ENCODE data around the gene SRGAP3. TPM values are rescaled to one million over a fixed set of nuclear protein-coding genes. Genes with fewer than 3 reads are reported as not detected.

SRGAP3 gene
- total RNA-seq, 1 experiment from 2014 or later: 17.9 TPM

DNA sequence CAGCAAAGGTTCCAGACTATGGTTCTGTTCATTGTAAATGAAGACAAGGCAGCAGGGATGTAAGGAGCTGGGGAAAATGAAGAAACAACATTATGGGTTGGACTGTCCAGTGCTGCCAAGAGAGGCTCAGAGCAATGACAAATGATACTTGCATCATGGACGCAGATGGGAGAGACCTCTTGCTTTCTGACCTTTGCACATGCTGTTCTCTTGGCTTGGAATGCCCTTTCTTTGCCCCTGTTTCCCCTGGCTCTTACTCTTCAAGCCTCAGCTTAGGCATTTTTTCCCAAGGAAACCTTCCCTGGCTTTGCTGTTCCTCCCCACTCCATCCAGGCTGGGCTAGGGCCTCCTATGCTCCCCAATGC, 226.2 kb downstream of the SRGAP3 start:
- POLR2A ChIA-PET: no interaction called here
- DNase-seq (ENCODE audit: low spot score) (no peak), ATAC-seq (no peak)

DNA sequence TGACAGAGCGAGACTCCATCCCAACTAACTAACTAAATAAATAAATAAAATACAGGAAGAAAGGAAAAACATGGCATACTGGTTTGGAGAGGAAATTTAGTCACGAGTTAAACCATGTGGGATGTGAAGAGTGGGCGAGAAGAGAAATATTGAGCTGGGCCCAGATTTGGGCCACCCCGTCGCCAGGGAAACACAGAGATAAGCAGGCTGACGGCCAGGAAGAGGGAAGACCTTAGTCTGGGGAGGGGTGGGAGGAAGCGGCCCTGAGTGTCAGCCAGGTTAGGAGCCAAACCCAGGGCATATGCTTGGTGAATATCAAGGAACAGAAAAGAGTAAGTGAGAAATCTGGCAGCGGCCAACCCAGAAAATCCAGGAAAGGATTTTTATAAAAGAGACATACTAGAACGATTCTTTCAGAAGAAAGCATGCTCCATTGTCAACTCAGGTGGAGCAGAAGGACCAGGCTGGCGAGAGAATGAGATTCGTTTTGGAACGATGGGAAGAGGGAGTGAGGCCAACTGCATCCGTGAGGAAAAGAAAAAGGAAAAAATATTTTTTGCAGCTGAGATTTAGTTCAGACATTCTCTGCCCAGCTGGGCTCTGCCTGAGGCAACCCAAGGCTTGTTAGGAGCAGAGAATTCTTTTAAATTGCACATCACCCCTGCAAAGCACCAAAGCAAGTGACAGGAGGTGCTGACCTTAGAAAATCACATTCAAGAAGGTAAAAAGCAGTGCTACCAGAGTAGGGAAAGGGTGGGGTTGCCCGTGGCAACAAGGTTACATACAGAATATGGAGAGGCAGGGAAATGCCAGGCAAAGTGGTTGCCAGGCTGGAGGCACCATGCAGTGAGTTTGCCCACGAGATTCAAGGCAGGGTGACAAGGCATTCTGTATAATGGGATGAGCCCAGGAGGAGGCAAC, 226.9 kb downstream of the SRGAP3 start:
- Mint-ChIP-seq H3K9me3 (no peaks in the 10 kb centered on the region), H3K4me3 (no peak overlapping the region), H3K27me3 (ENCODE audit: low read depth) (no peaks in the 10 kb centered on the region), H3K4me1 (peaks cover 16% of the 10 kb centered on the region), H3K27ac (peak overlapping the region; percentile 38), H3K36me3 (no peaks in the 10 kb centered on the region)
- POLR2A ChIA-PET: no interaction called here
- ATAC-seq (peak; percentile 56; the same call in 1 of the 2 replicates), DNase-seq (ENCODE audit: low spot score) (no peak)
- TF ChIP-seq NFYB (CRISPR knock-in tag; conservative IDR thresholded peaks at IDR 0.05; ENCODE audit: low read depth): no peak
- TF ChIP-seq, protein P1, sequence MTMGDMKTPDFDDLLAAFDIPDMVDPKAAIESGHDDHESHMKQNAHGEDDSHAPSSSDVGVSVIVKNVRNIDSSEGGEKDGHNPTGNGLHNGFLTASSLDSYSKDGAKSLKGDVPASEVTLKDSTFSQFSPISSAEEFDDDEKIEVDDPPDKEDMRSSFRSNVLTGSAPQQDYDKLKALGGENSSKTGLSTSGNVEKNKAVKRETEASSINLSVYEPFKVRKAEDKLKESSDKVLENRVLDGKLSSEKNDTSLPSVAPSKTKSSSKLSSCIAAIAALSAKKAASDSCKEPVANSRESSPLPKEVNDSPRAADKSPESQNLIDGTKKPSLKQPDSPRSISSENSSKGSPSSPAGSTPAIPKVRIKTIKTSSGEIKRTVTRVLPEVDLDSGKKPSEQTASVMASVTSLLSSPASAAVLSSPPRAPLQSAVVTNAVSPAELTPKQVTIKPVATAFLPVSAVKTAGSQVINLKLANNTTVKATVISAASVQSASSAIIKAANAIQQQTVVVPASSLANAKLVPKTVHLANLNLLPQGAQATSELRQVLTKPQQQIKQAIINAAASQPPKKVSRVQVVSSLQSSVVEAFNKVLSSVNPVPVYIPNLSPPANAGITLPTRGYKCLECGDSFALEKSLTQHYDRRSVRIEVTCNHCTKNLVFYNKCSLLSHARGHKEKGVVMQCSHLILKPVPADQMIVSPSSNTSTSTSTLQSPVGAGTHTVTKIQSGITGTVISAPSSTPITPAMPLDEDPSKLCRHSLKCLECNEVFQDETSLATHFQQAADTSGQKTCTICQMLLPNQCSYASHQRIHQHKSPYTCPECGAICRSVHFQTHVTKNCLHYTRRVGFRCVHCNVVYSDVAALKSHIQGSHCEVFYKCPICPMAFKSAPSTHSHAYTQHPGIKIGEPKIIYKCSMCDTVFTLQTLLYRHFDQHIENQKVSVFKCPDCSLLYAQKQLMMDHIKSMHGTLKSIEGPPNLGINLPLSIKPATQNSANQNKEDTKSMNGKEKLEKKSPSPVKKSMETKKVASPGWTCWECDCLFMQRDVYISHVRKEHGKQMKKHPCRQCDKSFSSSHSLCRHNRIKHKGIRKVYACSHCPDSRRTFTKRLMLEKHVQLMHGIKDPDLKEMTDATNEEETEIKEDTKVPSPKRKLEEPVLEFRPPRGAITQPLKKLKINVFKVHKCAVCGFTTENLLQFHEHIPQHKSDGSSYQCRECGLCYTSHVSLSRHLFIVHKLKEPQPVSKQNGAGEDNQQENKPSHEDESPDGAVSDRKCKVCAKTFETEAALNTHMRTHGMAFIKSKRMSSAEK (CRISPR knock-in tag; IDR thresholded peaks at IDR 0.05; ENCODE audit: borderline replicate concordance): no peak
- TF ChIP-seq, protein P2, sequence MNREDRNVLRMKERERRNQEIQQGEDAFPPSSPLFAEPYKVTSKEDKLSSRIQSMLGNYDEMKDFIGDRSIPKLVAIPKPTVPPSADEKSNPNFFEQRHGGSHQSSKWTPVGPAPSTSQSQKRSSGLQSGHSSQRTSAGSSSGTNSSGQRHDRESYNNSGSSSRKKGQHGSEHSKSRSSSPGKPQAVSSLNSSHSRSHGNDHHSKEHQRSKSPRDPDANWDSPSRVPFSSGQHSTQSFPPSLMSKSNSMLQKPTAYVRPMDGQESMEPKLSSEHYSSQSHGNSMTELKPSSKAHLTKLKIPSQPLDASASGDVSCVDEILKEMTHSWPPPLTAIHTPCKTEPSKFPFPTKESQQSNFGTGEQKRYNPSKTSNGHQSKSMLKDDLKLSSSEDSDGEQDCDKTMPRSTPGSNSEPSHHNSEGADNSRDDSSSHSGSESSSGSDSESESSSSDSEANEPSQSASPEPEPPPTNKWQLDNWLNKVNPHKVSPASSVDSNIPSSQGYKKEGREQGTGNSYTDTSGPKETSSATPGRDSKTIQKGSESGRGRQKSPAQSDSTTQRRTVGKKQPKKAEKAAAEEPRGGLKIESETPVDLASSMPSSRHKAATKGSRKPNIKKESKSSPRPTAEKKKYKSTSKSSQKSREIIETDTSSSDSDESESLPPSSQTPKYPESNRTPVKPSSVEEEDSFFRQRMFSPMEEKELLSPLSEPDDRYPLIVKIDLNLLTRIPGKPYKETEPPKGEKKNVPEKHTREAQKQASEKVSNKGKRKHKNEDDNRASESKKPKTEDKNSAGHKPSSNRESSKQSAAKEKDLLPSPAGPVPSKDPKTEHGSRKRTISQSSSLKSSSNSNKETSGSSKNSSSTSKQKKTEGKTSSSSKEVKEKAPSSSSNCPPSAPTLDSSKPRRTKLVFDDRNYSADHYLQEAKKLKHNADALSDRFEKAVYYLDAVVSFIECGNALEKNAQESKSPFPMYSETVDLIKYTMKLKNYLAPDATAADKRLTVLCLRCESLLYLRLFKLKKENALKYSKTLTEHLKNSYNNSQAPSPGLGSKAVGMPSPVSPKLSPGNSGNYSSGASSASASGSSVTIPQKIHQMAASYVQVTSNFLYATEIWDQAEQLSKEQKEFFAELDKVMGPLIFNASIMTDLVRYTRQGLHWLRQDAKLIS (CRISPR knock-in tag; IDR thresholded peaks at IDR 0.05; ENCODE audit: borderline replicate concordance): no peak
- TF ChIP-seq RELA (CRISPR knock-in tag; IDR thresholded peaks at IDR 0.05; ENCODE audit: borderline replicate concordance): no peak
- TF ChIP-seq FOXK1 (CRISPR knock-in tag; IDR thresholded peaks at IDR 0.05): no peak
- CTCF ChIA-PET: no interaction called here

More for the DNA sequence above, 226.2 kb downstream of the SRGAP3 start:
- Mint-ChIP-seq H3K27ac (peak overlapping the region; percentile 7; the same call in 1 of the 2 replicates), H3K9me3 (no peaks in the 10 kb centered on the region), H3K27me3 (ENCODE audit: low read depth) (no peaks in the 10 kb centered on the region), H3K4me1 (peaks cover 16% of the 10 kb centered on the region), H3K4me3 (no peak overlapping the region), H3K36me3 (no peaks in the 10 kb centered on the region)
- TF ChIP-seq SMAD4 (CRISPR knock-in tag; IDR thresholded peaks at IDR 0.05) (no peak), ELF4 (CRISPR knock-in tag; IDR thresholded peaks at IDR 0.05; ENCODE audit: low read depth) (no peak), GRHL2 (CRISPR knock-in tag; IDR thresholded peaks at IDR 0.05; ENCODE audit: insufficient replicate concordance, severe bottlenecking) (no peak), EMX1 (CRISPR knock-in tag; IDR thresholded peaks at IDR 0.05) (no peak), FOXJ3 (CRISPR knock-in tag; IDR thresholded peaks at IDR 0.05; ENCODE audit: borderline replicate concordance) (no peak)
- TF ChIP-seq, protein P3, sequence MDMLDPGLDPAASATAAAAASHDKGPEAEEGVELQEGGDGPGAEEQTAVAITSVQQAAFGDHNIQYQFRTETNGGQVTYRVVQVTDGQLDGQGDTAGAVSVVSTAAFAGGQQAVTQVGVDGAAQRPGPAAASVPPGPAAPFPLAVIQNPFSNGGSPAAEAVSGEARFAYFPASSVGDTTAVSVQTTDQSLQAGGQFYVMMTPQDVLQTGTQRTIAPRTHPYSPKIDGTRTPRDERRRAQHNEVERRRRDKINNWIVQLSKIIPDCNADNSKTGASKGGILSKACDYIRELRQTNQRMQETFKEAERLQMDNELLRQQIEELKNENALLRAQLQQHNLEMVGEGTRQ (CRISPR knock-in tag; IDR thresholded peaks at IDR 0.05): no peak
- CTCF ChIA-PET: no interaction called here

Measured in WTC11 (cell line).